A673 (cell line): ENCODE results near the gene AMZ2.

Experiments
- EZH2 ChIP-seq: fragments of 200-600 bp; sonication (generic); IDR thresholded peaks from 2 replicates; pipeline ENCODE4 v1.6.1; 2017; ENCODE audit warnings: borderline replicate concordance, low read depth, mild to moderate bottlenecking, mixed read lengths, antibody characterized with exemption, low read length; ENCODE audit not compliant: poor library complexity, severe bottlenecking
- TF ChIP-seq, protein P1 (sequence below): fragments of 300-800, 200-600 bp; sonication (generic); conservative IDR thresholded peaks from 2 replicates; pipeline ENCODE4 v1.5.1; 2017; ENCODE audit warnings: low read depth, mild to moderate bottlenecking, antibody characterized with exemption, low read length, moderate library complexity, mixed read lengths

DNA sequence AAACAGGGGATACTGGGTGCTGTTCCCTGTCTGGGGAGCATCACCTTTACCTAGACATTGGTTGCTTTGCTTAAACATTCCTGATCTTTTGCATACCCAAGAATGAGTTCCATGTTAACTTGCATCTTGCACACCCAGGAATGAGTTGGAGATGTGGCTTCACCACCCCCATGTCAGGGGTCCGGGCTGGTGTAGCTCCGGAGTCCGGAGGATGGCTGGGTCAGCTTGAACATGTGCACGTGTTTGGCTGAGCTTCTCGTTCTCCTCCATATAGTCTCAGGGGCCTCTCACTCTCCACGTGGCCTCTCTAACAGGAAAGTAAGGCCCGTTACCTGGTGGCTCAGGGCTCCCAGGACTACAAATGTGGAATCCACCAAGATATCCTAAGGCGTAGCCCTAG is 18.2 kb upstream of the AMZ2 start:
- TF ChIP-seq, protein P1, sequence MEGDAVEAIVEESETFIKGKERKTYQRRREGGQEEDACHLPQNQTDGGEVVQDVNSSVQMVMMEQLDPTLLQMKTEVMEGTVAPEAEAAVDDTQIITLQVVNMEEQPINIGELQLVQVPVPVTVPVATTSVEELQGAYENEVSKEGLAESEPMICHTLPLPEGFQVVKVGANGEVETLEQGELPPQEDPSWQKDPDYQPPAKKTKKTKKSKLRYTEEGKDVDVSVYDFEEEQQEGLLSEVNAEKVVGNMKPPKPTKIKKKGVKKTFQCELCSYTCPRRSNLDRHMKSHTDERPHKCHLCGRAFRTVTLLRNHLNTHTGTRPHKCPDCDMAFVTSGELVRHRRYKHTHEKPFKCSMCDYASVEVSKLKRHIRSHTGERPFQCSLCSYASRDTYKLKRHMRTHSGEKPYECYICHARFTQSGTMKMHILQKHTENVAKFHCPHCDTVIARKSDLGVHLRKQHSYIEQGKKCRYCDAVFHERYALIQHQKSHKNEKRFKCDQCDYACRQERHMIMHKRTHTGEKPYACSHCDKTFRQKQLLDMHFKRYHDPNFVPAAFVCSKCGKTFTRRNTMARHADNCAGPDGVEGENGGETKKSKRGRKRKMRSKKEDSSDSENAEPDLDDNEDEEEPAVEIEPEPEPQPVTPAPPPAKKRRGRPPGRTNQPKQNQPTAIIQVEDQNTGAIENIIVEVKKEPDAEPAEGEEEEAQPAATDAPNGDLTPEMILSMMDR = no peak
- TF ChIP-seq EZH2 = no peak
